HG02678 (cell line): ENCODE data around the gene MAS1L.

Experiments used
- ATAC-seq: cut with Tn5 transposase; IDR thresholded peaks from one replicate; pipeline ENCODE4 v1.9.1; 2021; ENCODE audit warnings: mild to moderate bottlenecking, moderate library complexity; ENCODE audit not compliant: unreplicated experiment

MAS1L gene, protein sequence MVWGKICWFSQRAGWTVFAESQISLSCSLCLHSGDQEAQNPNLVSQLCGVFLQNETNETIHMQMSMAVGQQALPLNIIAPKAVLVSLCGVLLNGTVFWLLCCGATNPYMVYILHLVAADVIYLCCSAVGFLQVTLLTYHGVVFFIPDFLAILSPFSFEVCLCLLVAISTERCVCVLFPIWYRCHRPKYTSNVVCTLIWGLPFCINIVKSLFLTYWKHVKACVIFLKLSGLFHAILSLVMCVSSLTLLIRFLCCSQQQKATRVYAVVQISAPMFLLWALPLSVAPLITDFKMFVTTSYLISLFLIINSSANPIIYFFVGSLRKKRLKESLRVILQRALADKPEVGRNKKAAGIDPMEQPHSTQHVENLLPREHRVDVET

DNA sequence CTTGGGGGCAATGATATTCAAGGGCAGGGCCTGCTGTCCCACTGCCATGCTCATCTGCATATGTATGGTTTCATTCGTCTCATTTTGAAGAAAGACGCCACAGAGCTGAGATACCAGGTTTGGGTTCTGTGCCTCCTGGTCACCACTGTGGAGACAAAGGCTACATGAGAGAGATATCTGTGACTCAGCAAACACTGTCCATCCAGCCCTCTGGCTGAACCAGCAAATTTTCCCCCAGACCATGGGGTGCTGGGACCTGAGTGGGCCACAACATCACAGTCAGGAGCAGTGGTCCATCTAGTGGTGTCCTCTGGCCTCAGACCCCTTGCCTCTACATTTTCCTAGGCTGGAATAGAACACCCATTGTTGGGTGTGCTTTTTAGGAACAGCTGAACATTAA is at the start of gene MAS1L:
TSS of gene MAS1L (minus strand) at position 297 of the 400 bp plus-strand sequence. CDS start at position 243, 54 bp downstream.
- ATAC-seq, result no peak

DNA sequence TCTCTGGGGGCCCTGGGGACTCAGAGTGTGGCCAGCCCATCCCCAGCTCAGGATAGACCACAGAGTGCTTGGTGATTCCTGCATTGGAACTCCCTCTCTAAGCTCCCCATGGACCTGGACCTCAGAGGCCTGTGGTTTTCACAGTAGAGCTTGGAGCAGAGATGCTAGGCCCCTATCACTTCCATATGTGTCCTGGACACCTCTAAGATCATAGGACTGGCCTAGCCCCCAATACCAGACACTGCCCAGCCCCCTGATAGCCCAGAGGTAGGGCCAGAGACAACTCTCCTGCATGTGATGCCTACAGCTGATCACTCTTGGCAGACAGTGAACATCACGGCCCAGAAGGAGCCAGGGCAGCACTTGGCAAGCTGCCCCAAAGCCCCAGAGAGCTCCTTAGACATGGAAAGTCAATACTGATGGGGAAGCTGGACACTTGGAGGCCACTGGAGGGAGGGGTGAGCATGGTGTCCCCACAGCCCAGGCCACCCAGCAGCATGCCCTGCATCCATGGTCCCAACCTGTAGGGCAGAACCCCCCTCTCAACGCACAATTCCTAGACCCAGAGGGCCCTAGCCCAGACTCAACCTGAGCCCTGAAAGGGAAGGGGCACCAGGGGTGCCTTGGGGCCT is 44.7 kb upstream of the MAS1L start:
- ATAC-seq, result no peak

DNA sequence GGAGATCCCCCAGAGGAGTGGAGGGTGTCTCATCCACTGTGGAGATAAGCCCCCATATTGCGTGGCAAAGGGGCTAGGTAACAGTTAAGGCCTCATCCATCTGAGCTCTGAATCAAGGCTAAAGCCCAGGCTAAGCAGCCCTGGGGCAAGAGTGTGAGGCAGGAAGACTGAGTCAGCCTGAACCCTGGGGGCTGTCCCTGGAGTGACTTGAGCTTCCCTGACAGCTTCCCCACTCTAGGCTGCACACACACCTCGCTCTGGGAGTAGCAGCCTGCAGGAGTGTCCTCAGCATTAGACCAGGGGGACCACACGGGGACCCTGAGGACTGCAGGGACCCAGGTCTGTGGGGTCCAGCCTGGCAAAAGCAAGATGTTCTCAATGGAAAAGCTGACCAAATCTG is 43.9 kb upstream of the MAS1L start:
- ATAC-seq, result no peak

DNA sequence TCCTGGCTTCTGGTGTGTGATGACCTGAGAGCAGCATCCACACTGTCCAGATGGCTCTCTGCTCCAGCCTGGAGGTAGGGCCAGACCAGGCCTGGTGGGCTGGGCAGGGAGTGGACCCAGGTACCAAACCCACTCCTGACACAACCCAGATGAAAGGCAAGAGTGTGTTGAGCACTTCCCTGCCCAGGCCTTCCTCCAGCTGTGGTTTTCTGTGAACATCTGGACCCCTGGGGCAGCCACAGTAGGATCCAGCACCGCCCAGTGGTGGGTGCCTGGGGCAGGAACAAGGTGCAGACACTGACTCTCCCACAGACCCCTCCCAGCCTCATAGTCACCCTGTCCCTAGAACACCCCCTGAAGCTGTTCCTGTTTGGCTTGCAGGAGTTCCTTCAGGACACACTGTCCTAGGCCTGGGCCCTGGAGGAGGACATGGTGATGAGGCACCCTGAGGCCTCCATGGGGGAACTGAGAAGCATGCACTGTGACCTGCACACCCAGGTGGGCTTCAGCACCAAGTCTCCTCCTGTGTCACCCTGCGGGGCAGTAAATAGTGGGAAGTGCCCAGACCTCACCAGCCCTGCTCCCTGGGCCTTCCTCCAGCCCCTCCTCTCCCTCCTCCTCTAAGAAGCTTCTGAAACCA is 43.0 kb upstream of the MAS1L start:
- no peak for ATAC-seq

DNA sequence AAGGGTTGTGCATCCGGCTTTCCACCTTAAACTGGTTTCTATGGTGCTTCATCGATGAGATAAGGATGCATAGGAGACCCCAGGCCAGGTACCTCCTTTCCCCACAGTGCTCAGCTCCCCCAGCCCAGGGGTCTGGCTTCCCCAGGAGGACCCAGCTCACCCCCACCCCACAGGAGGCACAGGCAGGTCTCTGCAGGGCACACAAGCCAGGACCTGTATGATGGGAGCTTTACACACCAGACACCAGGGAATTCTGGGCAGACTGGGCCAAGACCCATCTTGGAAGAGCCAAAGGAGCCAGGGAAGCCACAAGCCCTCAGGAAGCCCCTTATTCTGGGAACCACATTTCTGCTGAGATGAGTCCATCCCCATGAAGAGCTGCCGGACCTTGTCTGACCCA is 42.2 kb upstream of the MAS1L start:
- ATAC-seq, result no peak

DNA sequence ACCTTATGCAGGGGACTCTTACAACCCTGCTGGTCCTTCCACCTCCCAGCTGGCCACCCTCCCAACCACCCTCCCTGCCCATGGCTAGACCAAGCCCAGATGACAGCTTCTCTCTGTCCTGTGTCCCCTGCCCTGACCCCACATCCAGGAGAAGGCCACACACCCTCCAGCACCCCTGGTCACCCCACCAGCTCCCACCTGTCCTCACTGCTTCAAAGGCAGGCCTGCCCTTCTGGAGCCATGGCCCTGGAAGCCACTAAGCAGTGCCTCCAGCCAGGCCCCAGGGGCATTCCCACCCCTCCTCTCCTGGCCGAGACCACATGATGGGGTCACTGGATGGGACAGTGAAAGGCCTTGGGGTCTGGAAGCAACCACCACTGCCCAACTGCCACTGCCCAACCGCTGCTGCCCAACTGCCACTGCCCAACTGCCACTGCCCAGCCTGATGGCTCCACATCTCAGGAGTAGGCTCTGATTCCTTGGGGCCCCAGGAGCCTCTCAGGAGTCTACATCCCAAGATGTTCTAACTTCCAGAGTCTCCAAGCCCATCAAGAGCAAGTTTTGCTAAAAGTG is 41.3 kb upstream of the MAS1L start:
- ATAC-seq, result no peak

DNA sequence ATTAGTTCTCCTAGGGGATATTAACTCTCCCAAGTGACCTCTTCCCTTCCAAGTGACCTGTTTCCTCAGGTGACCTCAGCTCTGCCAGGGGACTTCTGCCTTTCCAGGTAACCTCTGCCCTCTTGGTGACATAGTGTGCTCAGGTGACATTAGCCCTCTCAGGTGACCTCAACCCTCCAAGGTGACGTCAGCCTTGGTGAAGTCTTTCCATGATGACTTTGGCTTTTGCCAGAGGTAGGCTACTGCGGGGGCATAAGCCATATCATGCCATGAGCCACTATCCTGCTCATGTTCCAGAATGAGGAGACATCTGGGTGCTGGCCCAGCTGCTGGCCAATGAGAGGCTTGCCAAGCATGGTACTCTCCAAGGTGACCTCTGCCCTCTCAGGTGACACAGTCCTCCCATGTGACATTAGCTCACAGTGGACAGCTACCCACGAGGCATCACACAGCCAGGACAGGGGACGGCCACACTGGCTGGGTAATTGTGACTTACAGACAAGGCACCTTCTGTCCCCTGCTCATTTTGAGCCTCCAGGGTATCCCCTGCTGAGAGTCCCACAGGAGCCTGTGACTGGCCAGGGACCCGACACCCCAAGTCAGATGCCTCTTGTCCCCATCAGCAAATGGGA is 40.7 kb upstream of the MAS1L start:
- no peak for ATAC-seq

DNA sequence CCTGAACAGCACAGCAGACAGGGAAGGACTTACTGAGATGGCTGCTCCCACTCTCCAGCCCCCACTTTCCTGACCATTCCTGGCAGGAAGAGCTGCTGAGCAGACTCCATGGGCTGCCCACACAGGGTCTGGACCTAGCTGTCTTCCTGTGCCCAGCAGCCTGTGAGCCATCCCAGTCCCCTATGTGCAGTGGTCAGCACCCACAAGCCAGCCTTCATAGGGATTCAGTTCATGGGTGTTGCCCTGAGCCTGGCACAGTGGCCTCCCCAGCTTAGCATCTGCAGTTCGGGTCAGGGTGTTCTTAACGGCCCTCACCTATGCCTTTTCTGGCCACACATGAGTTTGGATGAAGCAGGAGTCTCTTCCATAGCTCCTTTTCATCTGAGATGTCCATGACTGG is 39.8 kb upstream of the MAS1L start:
- no peak for ATAC-seq

DNA sequence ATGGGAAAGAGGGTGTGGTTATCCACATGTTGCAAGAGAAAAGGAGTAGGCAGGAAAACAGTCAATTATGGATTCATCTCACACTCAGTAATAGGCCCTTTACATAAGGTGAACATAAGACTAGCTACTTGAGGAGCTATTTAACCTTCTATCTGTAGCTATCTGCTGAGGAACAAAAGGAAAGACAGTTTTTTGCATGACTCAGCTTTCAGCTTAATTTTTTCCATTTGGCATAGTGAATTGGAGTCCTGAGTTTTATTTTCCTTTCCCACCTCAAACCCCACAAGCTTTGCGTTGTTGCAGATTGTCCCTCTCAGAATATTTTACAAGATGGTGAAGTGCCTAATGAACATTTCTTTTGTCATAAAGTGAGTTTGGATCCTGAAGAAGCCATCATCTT is 39.4 kb upstream of the MAS1L start:
- no peak for ATAC-seq

DNA sequence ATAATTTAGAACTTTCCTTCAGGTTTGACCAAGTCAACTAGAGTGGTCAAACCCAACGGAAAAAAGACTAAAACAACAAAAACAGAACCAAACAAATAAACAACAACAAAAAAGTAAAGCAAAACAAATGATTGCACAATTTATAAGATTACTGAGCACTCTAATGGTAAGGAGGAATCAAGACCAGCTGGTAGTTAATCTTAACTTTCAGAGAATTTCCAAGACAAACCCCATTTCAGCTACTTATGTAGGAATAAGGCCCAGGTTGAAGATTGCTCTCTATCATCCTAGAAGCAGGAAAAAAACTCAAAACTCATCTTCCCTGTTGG is 37.5 kb upstream of the MAS1L start:
- no peak for ATAC-seq

DNA sequence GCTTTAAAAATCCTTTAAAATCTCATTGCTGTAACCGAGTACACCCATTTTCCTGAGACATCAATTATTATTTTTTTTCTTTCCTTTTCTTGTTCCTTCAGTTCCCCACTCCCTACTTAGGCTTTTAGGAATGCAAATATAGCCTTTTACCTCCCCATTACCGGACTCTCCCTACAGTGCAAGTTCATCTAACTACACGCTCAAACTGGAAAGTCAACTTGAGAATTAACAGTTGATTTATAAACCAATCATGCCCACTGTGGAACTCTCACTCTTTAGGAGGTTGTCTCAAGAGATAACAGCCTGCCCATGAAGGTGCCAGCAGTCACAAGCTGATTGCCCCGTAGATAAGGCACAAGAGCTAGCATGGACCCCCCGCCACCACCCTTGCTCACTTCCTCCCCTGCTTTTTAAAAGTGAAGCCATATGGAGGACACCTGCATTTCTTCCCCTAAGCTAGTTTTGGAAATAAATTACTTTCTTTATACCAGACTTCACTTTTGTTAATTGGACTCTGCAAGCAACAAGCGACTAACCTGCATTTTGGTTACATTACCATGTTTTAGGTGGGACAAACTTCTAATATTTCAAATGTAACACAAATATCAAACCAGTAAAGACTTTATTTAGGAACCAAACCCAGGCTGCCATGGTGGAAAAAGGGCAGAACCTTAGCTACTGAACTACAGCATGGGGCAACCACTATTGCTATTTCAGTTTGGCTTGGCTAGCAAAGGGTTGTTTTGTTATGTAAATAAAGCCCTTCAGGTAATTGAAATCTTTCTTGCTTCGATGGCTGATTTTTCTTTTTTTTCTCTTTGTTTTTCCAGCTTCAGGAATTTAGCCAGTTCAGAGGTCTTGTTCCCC is 36.9 kb upstream of the MAS1L start:
- ATAC-seq, result no peak

DNA sequence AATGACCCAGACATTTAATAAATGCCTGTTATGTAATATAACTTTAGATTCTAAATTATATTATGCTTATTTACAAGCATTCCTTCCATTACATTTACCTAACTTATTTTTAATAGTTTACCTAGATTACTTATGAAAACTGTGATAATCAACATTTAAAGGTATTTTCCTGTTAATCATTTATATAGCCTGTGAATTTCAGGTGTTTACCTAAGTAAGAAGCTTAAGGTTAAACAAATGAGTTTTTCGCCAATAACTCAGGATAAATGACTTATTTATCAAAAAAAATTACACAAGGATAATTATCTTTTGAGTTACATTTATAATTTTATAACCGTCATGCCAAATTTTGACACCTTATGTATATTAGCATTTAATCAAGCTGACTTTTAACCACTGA is 36.3 kb upstream of the MAS1L start:
- ATAC-seq, result no peak

DNA sequence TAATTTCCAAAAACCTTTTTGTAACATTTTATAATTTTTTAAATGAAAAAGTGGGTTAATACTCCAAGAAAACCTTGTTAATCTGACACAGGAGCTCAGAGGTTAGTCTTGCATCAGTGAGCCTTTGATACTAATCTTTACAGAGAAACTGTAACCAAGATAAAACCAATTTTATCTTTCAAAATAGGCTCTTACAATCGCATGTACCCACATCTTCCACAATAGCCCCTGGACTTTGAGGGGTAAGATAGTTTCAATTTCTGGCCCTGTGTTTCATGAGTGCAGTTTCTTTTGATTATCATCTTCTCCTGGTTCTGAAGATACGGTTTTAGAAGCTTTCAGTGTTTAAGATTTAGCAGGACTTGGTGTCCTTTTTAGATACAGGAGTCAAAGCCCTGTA is 34.5 kb upstream of the MAS1L start:
- ATAC-seq, result no peak

DNA sequence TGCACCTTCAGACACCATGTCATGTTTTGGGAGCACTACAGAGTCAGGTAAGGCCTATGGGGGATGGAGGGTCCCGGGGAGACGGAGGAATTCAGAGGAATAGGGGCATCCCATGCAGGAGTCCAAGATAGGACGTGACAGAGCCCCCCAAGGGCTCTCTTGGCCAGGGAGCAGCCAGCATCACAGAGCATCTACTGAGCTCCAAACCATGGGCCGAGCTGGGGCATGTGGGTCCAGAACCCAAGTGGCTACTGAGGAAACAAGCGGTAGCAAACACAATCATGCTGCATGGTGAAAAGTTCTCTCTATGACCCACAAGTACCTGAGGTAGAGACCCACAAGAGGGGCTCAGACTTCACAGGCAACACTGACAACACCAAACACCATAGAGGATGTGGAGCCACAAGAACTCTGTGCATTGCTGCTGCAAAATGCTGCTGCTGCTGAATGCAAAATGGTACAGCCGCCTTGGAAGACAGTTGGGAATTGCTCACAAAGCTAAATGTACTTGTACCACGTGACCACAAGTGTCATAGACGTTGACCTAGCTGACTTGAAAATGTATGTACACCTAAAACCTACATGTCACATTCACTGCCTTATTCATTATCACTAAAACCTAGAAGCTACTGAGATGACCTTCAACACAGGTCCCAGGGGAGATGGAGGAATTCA is 33.4 kb upstream of the MAS1L start:
- ATAC-seq, result no peak

DNA sequence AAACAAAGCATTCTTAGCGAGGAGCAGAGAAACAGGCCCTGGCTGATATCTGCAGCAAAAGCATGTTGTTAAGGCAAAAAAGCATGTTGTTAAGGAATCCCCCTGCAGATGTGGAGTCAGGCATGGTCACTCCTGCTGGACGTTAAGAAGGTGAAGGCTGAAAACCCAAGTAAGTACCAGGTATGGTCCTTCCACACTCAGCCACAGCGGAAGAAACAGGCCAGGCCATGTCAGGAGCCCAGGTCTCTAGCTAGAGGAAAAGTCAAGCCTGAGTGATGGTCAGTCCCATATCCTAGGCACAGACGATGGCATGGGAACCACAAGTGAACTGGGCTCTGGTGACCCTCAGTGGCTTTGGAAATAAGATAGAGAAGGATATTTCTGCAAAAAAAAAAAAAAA is 32.5 kb upstream of the MAS1L start:
- ATAC-seq, result no peak

DNA sequence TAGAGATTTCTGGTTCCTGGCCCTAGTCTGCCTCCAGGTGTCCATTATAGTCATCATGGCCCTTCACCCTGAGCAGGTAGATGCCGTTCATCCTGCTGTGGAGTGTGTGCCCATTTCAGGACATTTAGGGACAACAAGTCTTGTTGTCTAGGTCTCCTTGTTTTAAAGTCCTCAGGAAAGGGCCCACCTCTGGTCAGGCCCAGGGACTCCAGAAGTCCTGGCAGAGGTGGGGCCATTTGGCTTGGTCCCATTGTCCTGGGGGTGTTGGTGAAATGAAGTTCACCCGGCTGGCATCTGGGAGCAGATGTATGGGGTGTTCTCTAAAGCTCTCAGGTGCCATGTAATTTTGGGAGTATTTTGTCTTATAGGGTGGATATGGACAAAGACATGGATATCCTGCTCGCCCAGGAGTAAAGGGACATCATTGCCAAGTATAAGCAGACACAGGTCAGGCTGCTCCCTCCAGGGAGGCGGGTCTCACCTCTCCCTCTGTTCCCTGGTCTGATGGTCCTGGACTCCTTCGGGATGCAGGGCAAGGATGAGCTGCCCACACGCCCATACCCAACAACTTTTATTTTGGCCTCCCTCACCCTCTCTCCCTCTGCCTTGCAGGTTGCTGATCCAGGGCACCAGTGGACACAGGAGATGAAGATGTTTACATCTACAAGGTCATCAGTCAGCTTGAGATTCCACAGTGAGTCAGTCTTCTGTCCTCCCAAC is 31.7 kb upstream of the MAS1L start:
- ATAC-seq, result no peak

DNA sequence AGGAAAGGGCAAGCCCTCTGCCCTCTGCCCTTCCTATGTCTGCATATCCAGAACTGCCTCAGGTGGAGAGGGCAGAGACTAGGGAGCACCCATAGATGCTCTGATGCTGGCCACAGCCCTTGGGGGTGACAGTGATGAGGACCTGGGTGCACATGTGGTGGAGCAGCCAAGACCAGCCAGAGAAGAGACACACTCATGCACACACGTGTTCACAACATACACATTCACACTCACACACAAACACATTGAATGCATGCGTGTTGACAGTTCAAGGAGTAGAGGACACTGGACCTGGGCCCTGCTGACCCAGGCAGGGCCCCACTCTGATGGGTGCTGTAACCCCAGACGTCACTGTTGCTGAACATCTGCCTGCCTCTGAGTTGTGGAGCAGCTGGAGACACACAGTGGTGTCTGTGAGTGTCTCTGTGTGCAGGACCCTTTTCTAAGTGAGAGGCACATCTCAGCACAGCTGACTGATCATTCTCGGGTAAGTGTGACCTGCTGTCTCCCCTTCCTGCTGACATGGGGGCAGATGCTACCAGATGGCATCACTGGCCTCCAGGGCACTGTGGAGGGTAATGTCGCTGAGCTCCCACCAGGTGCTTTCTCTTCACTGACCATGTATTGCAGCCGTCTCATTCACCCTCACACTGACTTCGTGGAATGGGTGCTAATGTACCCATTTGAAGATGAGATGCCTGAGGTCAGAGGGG is 30.1 kb upstream of the MAS1L start:
- ATAC-seq, result no peak

DNA sequence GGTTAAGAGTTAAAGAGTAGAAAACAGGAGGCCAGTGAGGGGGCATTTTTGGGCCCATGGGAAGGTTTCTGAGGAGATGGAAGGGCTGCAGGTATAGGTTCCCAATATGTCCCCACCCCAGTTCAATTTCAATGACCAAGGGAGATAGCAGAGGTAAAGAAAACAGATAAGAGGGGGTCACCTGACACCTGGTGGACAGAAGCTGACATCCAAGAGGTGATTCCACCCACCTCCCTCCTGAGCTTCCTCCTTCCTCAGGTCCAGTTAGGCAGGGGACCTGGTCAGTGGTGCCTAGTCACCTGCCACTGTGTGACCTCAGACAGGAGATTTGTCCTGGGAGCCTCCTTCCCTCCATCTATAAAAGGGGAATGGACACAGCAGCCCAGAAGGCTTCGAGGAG is 29.5 kb upstream of the MAS1L start:
- ATAC-seq, result no peak

DNA sequence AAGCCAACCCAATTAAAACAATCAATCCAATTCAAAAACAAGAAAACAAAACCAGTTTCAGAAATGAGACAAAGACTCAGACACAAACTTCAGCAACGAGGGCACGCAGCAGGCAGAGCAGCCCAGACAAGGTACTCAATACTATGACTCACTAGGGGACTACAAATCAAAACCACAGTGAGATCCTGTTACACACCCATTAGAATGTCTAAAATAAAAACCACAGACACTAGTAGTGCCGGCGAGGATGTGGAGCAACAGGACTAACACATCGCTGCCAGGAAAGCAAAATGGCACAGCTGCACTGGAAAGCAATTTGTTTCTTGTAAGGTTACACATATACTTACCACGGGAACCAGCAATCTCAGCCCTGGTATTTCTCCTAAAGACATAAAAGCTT is 28.4 kb upstream of the MAS1L start:
- no peak for ATAC-seq
